Gastroesophageal sphincter (tissue), 4 donors: ENCODE measurements around the gene ACP7. TPM values are rescaled to one million over a fixed set of nuclear protein-coding genes. Genes with fewer than 3 reads are reported as not detected.

Experiments
- ATAC-seq: fragments of 150-250 bp; one replicate; pipeline ENCODE4 v1.9.1; 2016; ENCODE audit warnings: mild to moderate bottlenecking, moderate library complexity
- H3K27ac ChIP-seq, 4 donors: fragments of 200-600 bp; sonication (generic) in 3 of 4; 1 replicate in 3 of 4; 2 replicates in 1 of 4; pipeline ENCODE4 v1.5.1; 2016 to 2019
- H3K27me3 ChIP-seq: fragments of 200-600 bp; sonication (generic); one replicate; pipeline ENCODE4 v1.5.1; 2019
- H3K36me3 ChIP-seq, 2 donors: fragments of 200-600 bp; sonication (generic); one replicate each; pipeline ENCODE4 v1.5.1; 2019; ENCODE audit warnings: control low read depth in 1 of 2
- H3K4me1 ChIP-seq, 3 donors: fragments of 200-600 bp; sonication (generic); 1 replicate in 2 of 3; 2 replicates in 1 of 3; pipeline ENCODE4 v1.5.1; 2016 to 2019; ENCODE audit warnings: control low read depth in 2 of 3
- H3K4me3 ChIP-seq, 2 donors: fragments of 200-600 bp; sonication (generic); one replicate each; pipeline ENCODE4 v1.5.1; 2019; ENCODE audit warnings: mild to moderate bottlenecking in 1 of 2, moderate library complexity in 1 of 2
- H3K9me3 ChIP-seq, 3 donors: fragments of 200-600 bp; sonication (generic); one replicate each; pipeline ENCODE4 v1.5.1; 2017 to 2019; ENCODE audit warnings: control low read depth in 2 of 3
- CTCF ChIP-seq, 4 experiments: fragments of 200-600 bp in 2 of 4; fragments of 450-650 bp in 2 of 4; sonication (generic) in 1 of 4; IDR thresholded peaks; one replicate each; pipeline ENCODE4 v1.5.1; 2017 to 2019; ENCODE audit warnings: antibody characterized with exemption in 4 of 4, mild to moderate bottlenecking in 2 of 4, moderate library complexity in 2 of 4
- EP300 ChIP-seq: sonication (generic); formaldehyde crosslinking; IDR thresholded peaks from one replicate; pipeline ENCODE4 v1.6.1; 2017; ENCODE audit warnings: antibody characterized with exemption, mild to moderate bottlenecking
- POLR2A ChIP-seq, 2 donors: fragments of 450-650 bp; IDR thresholded peaks; one replicate each; pipeline ENCODE4 v1.6.1; 2017; ENCODE audit warnings: antibody characterized with exemption in 2 of 2, mild to moderate bottlenecking in 2 of 2, moderate library complexity in 1 of 2
- POLR2AphosphoS5 ChIP-seq: sonication (generic); formaldehyde crosslinking; IDR thresholded peaks from one replicate; pipeline ENCODE4 v1.6.1; 2017; ENCODE audit warnings: antibody characterized with exemption
- WGBS, 2 donors: methylation state at CpG; one replicate each; pipeline ENCODE4 v1.1.5; 2018; ENCODE audit warnings: low coverage in 1 of 2; 5-methylcytosine and 5-hydroxymethylcytosine counted together
- total RNA-seq, 4 donors: library from RNA; depleted of rRNA; stranded (reverse); fragments of >200 nt; gene quantifications; one replicate each; pipeline ENCODE4 v1.1.0, GENCODE V29; 2016

Gene ACP7
- total RNA-seq, 4 donors from 2014 or later = 0.08 TPM; not detected in 3

GRCh38 chr19:39082167-39082566 is 2.0 kb upstream of the ACP7 start:
- ATAC-seq = no peak
- no peak for TF ChIP-seq POLR2AphosphoS5
- TF ChIP-seq EP300 = no peak
- no peak for TF ChIP-seq CTCF (IDR thresholded peaks at IDR 0.05)
- no peak for TF ChIP-seq POLR2A (IDR thresholded peaks at IDR 0.05)
- Histone ChIP-seq H3K4me3 (no peak overlapping the region), H3K27ac (no peak overlapping the region), H3K36me3 (no peaks in the 10 kb centered on the region), H3K27me3 (peaks cover 98% of the 10 kb centered on the region), H3K9me3 (no peaks in the 10 kb centered on the region), H3K4me1 (peaks cover 0 to 13% (median 0%) of the 10 kb centered on the region in 3 donors)
- 84 to 98% methylated on average over 4 to 6 of the region's 7 CpGs for WGBS, 2 donors

GRCh38 chr19:39082745-39083598 is 1.2 kb upstream of the ACP7 start:
- H3K27me3 ChIP-seq = peaks cover 98% of the 10 kb centered on the region

GRCh38 chr19:39083599-39083982 is 577 bp upstream of the ACP7 start:
- Histone ChIP-seq H3K4me3 (peak overlapping the region in 1 of 2 donors; percentile 22), H3K9me3 (no peaks in the 10 kb centered on the region), H3K36me3 (no peaks in the 10 kb centered on the region), H3K27ac (no peak overlapping the region), H3K4me1 (peaks cover 0 to 13% (median 0%) of the 10 kb centered on the region in 3 donors), H3K27me3 (peaks cover 98% of the 10 kb centered on the region)
- no peak for ATAC-seq
- WGBS, 2 donors = 1 to 6% methylated on average over 10 to 11 of the region's 14 CpGs
- TF ChIP-seq CTCF (IDR thresholded peaks at IDR 0.05) = no peak
- TF ChIP-seq EP300 = no peak
- no peak for TF ChIP-seq POLR2AphosphoS5

More at GRCh38 chr19:39082745-39083598, 1.2 kb upstream of the ACP7 start:
- TF ChIP-seq CTCF (IDR thresholded peaks at IDR 0.05) = no peak
- no peak for TF ChIP-seq POLR2A (IDR thresholded peaks at IDR 0.05)
- no peak for TF ChIP-seq EP300
- no peak for TF ChIP-seq POLR2AphosphoS5
- H3K4me1 ChIP-seq = peaks cover 0 to 13% (median 0%) of the 10 kb centered on the region in 3 donors
- H3K27ac ChIP-seq = no peak overlapping the region
- no peaks in the 10 kb centered on the region for H3K36me3 ChIP-seq
- H3K9me3 ChIP-seq = no peaks in the 10 kb centered on the region
- H3K4me3 ChIP-seq = no peak overlapping the region
- no peak for ATAC-seq
- WGBS, 2 donors = 20 to 21% methylated on average over 14 of the region's 15 CpGs

- Histone ChIP-seq H3K4me1 (peaks cover 0 to 13% (median 0%) of the 10 kb centered on the region in 3 donors), H3K36me3 (no peaks in the 10 kb centered on the region), H3K9me3 (no peaks in the 10 kb centered on the region), H3K27ac (no peak overlapping the region), H3K27me3 (peaks cover 95% of the 10 kb centered on the region), H3K4me3 (no peak overlapping the region)
- WGBS, 2 donors = 43 to 60% methylated on average over 1 to 6 of the region's 7 CpGs
- no peak for TF ChIP-seq POLR2A (IDR thresholded peaks at IDR 0.05)
- TF ChIP-seq CTCF (IDR thresholded peaks at IDR 0.05) = no peak
- no peak for TF ChIP-seq POLR2AphosphoS5
- TF ChIP-seq EP300 = no peak
- no peak for ATAC-seq
Measured at GRCh38 chr19:39084732-39085080, 538 bp downstream of the ACP7 start.

GRCh38 chr19:39085392-39085791 is 1.2 kb downstream of the ACP7 start:
- ATAC-seq = no peak
- peaks cover 0 to 13% (median 0%) of the 10 kb centered on the region in 3 donors for H3K4me1 ChIP-seq
- TF ChIP-seq POLR2AphosphoS5 = no peak
- no peak for TF ChIP-seq EP300
- no peak for TF ChIP-seq POLR2A (IDR thresholded peaks at IDR 0.05)
- no peak for TF ChIP-seq CTCF (IDR thresholded peaks at IDR 0.05)
- no peak overlapping the region for H3K4me3 ChIP-seq
- H3K27ac ChIP-seq = no peak overlapping the region
- H3K27me3 ChIP-seq = peaks cover 93% of the 10 kb centered on the region
- no peaks in the 10 kb centered on the region for H3K9me3 ChIP-seq
- WGBS, 2 donors = 80% methylated on average over 5 of the region's 8 CpGs; no CpG with 5 or more reads in 1 of the 2 donors
- H3K36me3 ChIP-seq = no peaks in the 10 kb centered on the region
